Measurements from ENCODE around the gene AP2A1.

Gene AP2A1

DNA sequence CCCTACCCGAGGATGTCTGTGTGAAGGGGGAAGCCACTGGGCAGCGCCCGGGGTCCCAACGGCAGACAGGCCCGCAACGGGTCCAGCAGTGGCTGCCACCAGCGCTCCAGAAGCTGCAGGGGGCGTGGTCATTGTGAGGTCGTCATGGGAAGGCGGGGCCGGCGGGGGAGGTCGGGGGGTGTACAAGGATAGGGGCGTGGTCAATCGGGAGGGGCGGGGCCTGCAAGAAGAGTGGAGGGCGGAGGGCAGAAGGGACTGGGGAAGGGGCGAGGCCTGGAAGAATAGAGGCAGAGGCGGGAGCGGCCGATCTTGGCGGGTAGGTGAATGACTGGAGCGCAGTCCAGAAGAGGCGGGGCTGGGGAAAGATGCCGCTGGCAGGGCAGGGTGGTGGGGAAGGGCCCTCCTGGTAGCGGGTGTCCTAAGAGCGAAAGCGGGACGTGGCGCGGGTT lies 41.9 kb downstream of the AP2A1 start:
- H3K27ac ChIP-seq, result peak overlapping the region; percentile 85
- TF ChIP-seq, protein P1, sequence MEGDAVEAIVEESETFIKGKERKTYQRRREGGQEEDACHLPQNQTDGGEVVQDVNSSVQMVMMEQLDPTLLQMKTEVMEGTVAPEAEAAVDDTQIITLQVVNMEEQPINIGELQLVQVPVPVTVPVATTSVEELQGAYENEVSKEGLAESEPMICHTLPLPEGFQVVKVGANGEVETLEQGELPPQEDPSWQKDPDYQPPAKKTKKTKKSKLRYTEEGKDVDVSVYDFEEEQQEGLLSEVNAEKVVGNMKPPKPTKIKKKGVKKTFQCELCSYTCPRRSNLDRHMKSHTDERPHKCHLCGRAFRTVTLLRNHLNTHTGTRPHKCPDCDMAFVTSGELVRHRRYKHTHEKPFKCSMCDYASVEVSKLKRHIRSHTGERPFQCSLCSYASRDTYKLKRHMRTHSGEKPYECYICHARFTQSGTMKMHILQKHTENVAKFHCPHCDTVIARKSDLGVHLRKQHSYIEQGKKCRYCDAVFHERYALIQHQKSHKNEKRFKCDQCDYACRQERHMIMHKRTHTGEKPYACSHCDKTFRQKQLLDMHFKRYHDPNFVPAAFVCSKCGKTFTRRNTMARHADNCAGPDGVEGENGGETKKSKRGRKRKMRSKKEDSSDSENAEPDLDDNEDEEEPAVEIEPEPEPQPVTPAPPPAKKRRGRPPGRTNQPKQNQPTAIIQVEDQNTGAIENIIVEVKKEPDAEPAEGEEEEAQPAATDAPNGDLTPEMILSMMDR (IDR thresholded peaks at IDR 0.05), result no peak
- no peak for TF ChIP-seq ZFX (IDR thresholded peaks at IDR 0.05; ENCODE audit: borderline replicate concordance)

DNA sequence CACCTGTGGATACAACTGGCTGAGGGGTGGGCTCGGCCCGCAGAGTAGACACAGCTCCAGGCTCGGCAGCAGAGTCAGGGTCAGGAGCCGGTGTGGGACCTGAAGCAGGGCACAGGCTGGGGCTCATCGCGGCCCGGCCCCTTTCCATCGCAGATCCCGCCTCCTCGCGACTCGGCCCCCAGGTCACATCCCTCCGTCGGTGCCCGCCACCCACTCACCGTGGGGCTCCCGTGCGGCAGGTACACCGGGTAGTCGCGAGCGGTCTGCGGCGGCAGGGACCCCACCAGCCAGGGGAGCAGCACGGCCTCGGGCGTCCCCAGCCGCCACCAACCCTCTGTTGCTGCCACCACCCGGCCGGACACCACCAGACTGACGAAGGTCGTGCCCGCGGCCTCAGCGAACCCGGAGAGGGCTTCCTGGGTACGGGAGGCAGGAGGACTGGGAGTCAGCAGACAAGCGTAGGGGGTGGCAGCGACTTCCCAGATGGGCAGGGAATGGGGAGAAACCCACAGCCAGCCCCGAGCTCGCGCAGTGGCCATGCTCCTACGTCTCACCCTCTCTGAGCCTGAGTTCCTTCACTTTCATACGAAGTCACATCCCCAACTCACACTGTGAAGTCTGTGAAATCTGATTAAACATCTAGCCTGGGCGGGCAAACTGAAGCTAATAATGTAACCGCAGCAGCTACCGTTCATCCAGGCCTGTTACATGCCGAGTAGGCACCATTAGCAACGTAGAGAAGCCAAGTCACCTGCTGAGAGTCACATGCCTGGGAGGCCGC lies 42.5 kb downstream of the AP2A1 start:
- peak overlapping the region; percentile 85 for H3K27ac ChIP-seq
- TF ChIP-seq, protein P1 (IDR thresholded peaks at IDR 0.05), result peak; percentile 38
- no peak for TF ChIP-seq ZFX (IDR thresholded peaks at IDR 0.05; ENCODE audit: borderline replicate concordance)

DNA sequence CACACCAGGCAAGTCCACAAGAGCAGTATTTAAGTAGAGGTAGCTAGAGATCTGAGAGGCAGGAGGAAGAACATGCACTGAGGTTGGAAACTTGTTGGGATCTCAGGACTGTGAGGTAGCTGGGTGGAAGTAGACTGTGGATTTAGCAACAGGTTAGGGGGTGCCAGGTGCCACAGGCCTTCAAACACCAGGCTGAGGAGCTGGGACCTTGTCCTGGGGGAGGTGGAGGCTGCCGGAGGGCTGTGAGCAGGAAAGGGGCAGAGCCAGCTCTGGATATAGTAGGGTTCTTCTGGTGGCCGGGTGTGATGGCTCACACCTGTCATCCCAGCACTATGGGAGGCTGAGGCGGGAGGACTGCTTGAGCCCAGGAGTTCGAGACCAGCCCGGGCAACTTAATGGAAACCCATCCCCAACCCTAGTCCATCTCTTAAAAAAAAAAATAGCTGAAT lies 43.2 kb downstream of the AP2A1 start:
- no peak for TF ChIP-seq ZFX (IDR thresholded peaks at IDR 0.05; ENCODE audit: borderline replicate concordance)
- TF ChIP-seq, protein P1 (IDR thresholded peaks at IDR 0.05), result no peak
- peak overlapping the region; percentile 85 for H3K27ac ChIP-seq

DNA sequence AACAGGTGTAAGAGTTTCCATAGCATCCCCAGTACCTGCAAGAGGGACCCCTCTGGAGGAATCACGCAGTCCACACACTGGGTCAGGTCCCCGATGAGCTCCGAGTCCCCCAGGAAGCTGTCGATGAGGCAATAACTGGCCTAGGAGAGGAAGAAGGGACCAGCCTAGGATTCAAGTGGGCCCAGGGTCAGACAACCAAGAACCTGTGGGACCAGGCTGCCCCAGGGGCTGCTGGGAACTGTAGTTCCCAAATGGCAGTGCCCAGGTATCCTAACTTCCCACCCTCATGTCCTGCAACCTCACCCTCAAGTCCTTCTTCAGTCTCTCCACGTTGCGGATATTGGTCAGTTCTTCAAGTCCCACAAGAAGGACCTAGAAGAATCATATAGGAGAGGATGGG lies 44.5 kb downstream of the AP2A1 start:
- no peak for TF ChIP-seq ZFX (IDR thresholded peaks at IDR 0.05; ENCODE audit: borderline replicate concordance)
- TF ChIP-seq, protein P1 (IDR thresholded peaks at IDR 0.05), result no peak
- no peak overlapping the region for H3K27ac ChIP-seq

DNA sequence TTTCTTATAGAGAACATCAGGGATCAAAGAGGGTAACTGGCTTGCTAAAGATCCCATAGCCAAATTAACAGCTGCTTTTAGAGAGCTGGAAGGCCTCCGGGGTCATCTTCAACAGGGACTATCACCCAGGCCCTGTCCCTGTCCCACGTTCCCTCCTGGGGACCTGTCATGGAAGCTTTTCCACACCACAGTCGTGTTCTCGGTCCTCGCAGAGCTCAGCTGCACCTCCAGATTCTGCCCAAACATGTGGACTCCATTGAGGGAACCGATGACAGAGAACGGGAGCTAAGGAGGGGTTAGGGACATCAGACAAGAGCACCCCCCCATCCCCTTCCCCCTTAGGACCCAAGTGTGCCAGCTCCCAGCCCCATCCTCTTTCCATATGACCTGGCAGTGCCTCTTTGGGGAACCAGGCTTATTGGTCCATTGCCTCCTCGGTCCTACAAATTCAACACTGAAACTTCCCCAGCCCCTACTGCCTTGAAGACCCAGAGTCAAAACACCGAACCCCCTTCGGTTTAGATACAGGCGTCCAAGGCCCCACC lies 45.7 kb downstream of the AP2A1 start:
- H3K27ac ChIP-seq, result peak overlapping the region; percentile 74
- TF ChIP-seq ZFX (IDR thresholded peaks at IDR 0.05; ENCODE audit: borderline replicate concordance), result no peak
- TF ChIP-seq, protein P1 (IDR thresholded peaks at IDR 0.05), result no peak

DNA sequence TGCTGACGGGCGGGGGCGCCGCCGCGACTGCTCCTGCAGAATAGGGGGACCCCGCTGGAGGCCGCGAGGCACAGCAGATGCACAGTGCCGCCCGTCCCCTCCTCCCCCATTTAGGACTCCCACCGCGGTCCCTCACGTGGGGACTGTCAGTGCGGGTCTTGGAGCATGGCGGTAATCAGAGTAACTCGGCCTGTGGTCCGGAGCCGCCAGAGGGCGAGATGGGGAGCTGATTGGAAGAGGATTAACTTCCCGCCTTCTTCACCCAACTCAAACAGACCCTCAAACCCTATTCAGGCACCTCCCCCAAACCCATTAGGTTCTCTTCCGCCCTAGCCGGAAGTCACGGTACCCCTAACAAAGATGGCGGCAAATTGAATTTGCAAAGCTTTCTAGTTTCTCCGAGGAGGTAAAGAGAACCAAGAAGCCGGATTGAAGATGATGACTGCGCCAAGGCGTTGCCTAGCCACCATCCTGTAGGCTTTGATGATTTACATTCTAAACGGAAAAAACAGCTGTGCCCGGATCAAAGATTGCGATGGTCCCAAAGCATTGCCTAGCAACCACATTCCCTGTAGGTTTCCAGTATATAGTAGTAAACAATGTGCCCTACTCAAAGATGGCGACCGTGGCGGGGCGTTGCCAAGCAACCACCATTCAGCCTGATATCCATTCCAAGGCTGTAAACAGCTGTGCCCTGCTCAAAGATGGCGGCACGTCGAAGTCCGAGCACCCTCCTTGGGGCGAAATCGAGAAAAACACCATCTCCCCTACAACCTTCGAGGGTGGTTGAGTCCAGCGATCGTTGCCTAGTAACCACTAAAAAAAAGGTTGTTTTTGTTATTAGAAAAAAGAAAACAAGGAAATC lies 46.4 kb downstream of the AP2A1 start, which contains the start of gene FUZ:
TSS of gene FUZ (minus strand) at position 296 of the 865 bp plus-strand sequence. CDS start at position 110, 186 bp downstream.
- H3K27ac ChIP-seq, result peak within 1 kb of the TSS; percentile 74

More for the DNA sequence above, 46.4 kb downstream of the AP2A1 start, which contains the start of gene FUZ:
- TF ChIP-seq ZFX (IDR thresholded peaks at IDR 0.05; ENCODE audit: borderline replicate concordance), result no peak
- TF ChIP-seq, protein P1 (IDR thresholded peaks at IDR 0.05), result no peak
